ENCODE measurements around the gene TLCD1.
"Not testable (repeated sequence)": the region's sequence is repeated elsewhere in the genome, so short reads cannot be mapped to it uniquely, and the experiment has no call there.

The TLCD1 gene

DNA sequence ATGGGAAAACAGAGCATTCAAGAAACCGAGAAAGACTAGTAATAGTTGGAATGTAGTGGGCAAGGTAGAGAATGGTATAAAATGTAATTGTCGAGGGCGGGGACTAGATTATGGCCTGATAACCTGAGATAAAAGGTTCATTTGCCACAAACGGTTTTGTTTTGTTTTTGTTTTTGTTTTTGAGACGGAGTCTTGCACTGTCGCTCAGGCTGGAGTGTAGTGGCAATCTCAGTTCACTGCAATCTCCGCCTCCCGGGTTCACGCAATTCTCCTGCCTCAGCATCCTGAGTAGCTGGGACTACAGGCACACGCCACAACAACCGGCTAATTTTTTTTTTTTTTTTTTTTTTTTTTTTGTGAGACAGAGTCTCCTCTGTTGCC, 3.9 kb upstream of the TLCD1 start:
- no peak for DNase-seq (ENCODE audit: low read depth in 2 of 2)

GRCh38 chr17:28728364-28729200, 2.5 kb upstream of the TLCD1 start, which contains the start of gene NEK8:
TSS of gene NEK8 (plus strand) at chr17:28728788. CDS start at chr17:28728814, 26 bp downstream.
- DNase-seq (ENCODE audit: low read depth in 2 of 2): peak; percentile 94 to 98

DNA sequence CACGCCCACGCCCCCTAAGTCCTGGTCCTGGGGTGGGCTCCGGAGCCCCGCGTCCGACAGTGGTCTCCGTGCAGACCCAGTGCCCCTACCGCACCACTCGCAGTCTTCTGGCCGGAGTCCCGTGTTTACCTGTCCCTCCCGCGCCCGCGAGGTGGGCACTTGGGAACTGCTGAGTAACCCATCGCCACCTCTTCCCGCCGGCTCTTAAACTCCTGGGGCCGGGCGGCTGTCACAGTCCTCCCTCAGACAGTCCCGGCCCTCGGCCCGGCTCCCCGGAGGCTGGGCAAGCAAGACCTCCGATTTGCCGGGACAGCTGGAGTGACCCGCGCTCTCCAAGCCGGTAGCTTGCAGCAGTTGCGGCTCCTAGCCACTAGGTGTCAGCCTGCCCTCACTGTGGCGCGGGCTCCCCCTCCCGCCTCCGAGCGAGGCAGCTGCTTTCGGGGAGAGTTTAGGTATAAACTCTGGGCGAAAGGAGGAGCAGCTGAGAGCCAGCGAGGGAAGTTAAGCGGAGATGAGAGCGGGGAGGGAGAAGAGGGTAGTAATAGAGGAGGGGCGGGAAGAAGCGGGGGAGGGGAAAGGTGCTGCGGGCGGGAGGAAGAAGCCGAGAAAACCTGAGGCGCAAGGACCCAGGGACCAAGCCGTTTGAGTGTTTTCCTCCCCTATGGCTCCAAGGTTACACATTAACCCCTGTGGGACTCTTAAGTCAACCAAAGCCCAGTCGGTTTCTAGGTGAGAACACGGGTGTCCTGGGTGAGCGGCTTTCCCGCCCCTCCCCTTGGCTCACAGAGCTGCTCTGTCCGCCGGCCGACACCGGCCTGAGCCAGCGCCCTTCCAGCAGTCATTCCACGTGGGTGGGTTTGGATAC, 826 bp upstream of the TLCD1 start:
- DNase-seq (ENCODE audit: low read depth in 2 of 2): peak; percentile 80 to 82

DNA sequence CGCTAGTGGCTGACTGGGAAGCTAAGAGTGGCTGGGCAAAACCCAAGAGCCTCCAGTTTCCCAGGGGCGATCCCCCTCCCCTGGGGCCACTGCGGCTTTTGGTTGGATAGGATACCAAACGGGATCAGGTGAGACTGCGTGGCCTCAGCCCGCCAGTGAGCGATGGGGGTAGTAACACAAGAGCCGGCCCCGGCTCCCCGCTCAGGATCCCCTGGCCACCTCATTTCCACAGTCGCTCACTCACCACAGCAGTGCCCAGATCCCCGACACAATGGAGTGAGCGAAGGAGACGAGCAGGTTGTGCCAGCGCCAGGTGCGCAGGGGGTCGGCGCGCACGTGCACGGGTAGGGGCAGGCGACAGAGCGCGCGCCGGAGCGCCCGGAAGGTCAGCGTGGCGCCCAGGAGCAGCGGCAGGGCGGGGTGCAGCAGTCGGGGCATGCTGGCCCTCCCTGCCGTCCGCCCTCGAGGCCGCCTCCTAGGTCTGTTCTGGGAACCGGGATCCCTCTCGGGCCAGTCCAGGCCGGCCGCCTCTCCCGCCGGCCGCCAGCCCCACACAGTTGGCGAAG, 290 bp downstream of the TLCD1 start:
- DNase-seq (ENCODE audit: low read depth in 2 of 2): no peak

DNA sequence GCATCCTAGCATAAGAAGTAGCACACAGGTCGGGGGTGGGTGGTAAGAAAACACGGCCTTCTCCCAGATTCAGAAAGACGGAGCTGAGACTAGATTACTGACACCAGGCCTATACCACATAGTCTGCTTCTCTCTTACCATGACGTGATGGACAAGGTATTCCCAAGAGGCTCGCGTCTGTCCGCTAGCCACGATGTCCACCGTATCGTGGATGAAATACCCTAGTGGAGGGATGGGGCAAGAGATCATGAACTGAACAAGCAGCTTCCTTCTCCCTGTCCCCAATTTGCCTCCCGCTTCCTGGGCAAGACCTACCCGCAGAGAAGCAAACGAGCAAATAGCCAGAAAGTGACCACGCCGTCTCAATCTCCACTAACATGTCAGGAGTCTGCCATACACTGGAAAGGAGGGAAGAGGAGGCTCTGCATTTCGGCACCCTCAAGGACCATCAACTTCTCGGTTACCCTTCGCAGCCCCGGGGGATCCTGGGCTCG, 820 bp downstream of the TLCD1 start:
- no peak for DNase-seq (ENCODE audit: low read depth in 2 of 2)

DNA sequence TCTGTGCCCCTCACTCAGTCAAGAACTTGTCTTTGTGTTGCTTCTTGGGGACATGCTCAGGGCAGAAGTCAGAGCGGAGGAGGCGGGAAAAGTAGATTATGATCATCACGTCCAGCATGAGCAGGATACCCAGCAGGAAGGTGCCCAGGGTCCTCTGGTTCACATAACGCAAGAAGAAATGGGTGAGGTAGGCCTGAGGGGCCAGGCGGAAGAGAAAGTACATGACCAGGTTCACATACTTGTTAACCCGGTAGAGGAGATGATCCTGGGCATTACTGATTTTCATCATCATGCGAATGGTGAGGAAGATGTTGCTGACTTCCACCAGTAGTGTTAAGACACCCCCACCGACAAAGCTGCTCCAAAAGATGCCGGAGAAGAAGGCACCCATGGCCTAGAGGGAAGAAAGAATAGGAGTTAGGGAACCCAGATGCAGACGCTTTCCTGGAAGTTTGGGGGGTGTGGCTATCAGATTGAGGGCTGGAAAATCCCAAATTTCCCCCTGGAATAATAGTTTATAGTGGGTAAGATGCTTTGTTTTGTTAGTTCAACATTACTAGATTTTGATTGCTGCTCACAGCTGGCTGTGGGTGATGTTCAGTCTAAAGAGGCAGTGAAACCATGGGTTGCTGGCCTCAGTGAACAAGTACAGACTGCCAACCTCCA, 1.4 kb downstream of the TLCD1 start:
- no peak for DNase-seq (ENCODE audit: low read depth in 2 of 2)

GRCh38 chr17:28723836-28724499, 2.1 kb downstream of the TLCD1 start:
- DNase-seq (ENCODE audit: low read depth in 2 of 2): not testable (repeated sequence)

- no peak for DNase-seq (ENCODE audit: low read depth in 2 of 2)
Observed at GRCh38 chr17:28723159-28723835, 2.7 kb downstream of the TLCD1 start.

- DNase-seq (ENCODE audit: low read depth in 2 of 2): no peak
Observed at GRCh38 chr17:28722417-28723158, 3.4 kb downstream of the TLCD1 start.

DNA sequence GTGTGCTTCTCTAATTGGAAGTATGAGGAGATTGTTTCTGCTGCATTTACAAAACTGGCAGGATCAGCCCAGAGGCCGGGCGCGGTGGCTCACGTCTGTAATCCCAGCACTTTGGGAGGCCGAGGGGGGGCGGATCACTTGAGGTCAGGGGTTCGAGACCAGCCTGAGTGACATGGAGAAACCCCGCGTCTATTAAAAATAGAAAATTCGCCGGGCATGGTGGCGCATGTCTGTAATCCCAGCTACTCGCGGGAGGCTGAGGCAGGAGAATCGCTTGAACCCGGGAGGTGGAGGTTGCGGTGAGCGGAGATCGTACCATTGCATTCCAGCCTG, 5.1 kb downstream of the TLCD1 start:
- not testable (repeated sequence) for DNase-seq (ENCODE audit: low read depth in 2 of 2)

- no peak for DNase-seq (ENCODE audit: low read depth in 2 of 2)
Observed at GRCh38 chr17:28720247-28720996, 5.6 kb downstream of the TLCD1 start.

GRCh38 chr17:28719021-28719433, 7.0 kb downstream of the TLCD1 start:
- DNase-seq (ENCODE audit: low read depth in 2 of 2): no peak

DNA sequence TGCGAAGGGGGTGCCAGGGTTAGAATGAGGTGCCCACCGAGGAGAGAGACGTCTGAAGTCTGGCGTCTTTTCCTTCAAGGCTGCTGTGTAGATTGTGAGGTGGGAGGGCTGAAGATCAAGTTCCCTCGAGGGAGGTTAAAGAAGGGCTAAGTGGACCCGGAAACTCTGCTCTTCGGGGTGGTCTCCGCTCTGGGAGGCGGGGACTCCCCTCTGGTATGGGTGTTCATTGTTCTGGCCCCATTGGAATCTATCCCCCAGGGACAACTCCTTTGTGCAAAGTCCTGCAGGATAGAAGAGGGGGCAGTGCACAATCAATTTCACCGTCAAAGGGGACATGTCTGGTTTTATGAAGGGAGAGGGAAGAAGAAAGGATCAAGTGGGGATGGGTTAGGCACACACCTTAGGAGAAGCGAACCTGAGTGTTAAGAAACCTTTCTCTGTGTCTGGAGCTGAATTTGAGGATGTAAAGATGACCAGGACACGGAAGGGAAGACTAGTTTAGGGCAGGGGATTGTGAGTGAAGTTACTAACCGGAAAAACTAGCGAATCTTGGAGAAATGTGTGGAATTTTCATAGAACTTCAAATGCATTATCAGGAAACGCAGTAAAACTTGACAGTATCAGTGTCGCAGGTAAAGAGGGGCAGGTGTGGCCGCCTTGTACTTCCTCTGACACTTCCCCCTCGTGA, 7.6 kb downstream of the TLCD1 start:
- DNase-seq (ENCODE audit: low read depth in 2 of 2): no peak

DNA sequence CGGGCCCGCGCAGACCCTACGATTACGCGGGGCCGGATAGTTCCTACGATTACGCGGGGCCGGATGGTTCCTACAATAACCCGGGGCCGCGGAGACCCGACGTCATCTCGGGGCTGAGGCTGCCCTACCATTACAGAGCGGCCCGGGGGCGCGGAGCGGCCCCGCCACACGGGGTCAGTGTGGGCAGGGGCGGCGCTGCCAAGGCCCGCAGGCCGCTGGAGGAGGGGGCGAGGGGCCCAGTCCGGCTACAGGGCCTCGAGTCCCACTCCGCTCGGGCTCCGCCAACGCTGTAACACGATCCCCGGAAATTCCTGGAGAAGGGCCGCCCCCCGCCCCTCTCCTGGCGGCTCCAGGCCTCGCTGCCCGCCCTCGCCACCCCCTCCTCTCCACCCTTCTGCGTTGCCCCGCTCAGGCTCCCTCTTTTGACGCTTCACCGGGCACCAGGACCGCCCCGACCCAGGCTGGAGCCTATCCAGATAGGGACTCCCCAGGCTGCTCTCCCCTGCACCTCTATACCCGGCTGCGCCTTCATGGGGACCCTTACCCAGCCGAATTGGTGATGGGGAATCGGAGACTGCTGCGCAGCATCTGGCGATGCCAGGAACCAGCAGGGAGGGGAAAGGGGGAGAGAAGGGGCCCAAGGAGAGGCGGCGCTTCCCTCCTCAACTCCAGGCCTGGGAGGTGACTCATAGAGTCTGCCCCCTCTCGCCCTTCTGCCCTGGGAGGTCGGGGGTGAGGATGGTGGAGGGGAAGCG, 8.3 kb downstream of the TLCD1 start, which contains the start of gene RAB34:
Gene RAB34 (minus strand): TSS at position 291 of the 755 bp plus-strand sequence. CDS start 602 bp downstream, outside the sequence.
- DNase-seq (ENCODE audit: low read depth in 2 of 2): no peak

GRCh38 chr17:28716740-28717577, 9.1 kb downstream of the TLCD1 start:
- no peak for DNase-seq (ENCODE audit: low read depth in 2 of 2)

- no peak for DNase-seq (ENCODE audit: low read depth in 2 of 2)
Observed at GRCh38 chr17:28715217-28715616, 10.8 kb downstream of the TLCD1 start.

GRCh38 chr17:28714281-28714680, 11.8 kb downstream of the TLCD1 start:
- no peak for DNase-seq (ENCODE audit: low read depth in 2 of 2)
